Stimulated activated CD8-positive, alpha-beta memory T cell treated with anti-CD3 and anti-CD28 coated beads, Interleukin-7, amount 100 ng/mL, for 4 hours (primary cell): ENCODE results near the gene ZBTB20.

Experiments used
- DNase-seq, 2 donors: peaks; one replicate each; pipeline ENCODE4 v3.0.0-alpha.2; 2020; ENCODE audit warnings: low read depth in 2 of 2

ZBTB20 gene

DNA sequence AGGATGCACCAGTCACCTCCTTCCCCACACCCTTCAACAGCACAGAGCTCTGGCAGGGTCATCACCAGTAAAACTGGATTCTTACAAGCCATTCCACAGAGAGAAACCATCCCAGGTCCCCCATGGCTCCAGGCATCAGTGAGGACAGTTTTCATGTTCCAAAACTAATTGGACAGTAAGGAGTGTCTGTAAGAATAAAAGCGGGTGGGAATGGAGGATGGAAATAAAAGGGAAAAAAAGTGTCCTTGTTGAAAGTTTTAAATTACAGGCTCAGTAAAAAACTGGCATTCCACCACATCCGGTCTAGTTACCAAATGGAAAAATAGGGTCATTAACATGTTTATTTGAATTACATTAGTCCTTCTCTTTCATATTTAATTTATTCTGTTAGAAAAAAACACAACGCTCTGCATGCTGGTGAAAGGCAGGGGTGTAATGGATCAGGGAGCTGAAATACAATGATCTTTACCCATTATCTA is 735.9 kb downstream of the ZBTB20 start:
- DNase-seq, result no peak

DNA sequence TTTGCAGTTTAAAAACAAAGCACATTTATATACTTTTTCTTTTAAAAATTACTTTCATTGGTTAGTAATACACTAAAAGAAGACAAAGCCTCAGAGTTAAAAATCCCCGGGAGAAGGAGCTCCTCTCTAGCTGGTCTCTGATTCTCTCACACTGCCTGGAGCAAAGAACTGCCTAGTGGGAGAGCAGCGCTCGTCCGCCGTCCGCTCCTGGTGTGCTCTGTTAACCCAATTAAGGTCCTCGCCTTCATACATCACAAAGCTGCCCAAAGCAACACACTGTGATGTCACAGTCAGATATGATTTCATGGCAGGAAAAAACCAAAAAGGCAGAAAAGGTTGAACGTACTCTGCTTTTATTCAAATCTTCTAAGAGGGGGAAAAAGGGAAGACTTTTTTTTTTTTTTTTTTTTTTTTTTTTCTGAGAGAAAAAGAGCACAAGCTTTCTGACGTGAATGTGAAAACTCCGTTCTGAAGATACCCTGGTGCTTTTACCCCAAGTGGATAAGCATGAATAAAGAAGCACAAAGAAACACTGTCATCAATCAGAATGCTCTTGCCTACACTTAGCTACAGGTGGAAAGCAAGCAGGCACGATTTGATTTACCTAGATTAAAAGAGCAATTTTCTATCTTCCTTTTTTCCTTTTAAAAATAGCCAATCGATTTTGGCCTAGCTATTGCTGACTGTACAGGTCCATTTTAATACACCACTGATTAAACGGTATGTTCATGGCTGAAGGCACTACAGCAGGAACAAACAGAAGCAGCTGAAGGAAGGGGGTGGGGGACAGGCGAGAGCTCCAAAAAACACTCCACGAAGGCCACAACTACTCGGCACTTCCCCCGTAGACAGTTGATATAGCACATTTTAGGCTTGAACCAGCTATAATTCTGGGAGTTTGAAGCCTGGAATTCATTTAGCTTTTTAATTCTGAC is 738.1 kb downstream of the ZBTB20 start:
- no peak for DNase-seq

DNA sequence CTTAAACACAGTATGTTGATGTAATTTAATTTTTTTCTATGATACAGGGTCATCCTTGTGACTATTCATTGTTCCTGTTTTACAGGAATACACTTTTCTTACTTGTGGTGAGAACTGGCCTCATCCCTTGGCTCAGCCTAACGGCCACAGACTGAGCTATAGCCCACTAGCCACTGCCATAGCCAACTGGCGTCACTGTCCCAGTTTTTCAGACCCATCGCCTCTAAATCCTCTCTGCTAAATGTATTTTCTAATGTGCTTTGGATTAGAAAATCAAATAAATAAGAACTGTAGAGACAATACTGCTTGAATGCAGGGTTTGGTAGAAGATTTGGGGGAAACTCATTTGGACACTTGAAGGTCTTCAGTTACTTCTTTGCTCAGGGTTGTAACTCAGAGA is 740.2 kb downstream of the ZBTB20 start:
- DNase-seq, result no peak

DNA sequence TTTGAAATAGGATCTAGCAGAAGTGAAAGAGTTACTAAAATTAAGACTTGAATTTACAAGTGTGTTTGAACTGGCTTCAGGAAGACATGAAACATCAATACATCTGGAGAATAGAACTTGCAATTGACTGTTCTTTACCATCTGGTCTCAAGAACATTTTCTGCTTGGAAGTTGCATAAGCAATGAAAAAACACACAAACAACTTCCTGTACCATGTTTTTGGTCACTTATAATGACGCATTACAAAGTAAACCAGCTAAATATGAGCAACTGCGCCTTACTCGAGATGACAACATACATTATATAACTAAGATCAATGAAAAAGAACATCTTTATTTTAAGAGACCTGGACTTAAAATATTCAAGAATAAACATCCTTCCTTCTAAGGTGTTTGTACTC is 740.8 kb downstream of the ZBTB20 start:
- no peak for DNase-seq

DNA sequence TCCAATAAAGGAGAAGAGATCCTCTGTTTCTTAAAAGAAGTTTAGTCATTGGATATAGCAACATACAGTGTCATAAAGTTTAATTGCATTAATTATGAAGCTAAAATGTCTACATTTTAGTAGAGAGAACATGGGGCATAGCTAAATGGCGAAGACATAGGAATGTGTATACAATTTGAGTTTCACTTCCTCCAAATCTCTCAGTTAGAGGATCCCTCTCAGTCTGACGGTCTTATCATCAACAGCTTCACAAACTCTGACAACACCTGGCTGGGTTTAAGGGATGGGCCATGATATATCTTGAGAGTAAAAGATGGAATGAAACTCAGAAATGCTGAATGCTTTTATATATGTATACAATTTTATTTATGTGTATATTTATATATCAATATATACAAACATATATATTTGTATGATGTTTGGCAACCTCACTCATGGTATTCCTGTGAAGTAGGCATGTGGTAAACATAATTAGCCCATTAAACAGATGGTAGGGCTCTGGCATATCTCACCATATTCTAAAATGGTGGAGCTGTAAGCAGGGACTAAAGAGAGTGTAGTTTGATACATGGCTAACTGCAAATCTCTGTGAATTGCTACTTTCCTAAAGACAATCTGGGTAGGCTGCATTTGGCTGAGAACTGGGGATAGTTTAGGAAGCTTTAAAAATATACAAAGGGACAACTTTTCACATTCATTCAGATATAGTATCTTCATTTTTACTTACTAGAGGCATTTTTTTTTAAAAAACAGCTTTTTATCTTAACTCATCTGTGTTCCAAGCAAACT is 741.7 kb downstream of the ZBTB20 start:
- DNase-seq, result no peak

DNA sequence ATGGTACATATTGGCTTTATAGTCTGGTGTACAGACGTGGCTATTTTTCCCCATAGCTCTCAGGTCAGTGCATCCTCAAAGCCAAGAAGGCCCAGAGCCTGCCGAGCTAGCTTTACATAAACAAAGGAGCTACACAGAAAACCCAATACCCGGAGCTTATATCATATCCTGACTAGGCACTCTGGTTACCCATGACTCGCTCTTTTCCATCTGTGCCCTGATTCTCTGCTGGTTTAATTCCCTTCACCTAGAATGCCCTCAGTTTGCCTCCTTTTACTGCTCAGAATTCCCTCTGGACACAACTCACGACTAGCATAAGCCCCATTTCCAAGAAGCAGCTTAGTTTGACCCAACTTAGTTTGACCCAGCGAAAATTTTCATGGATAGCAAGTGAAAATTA is 742.5 kb downstream of the ZBTB20 start:
- no peak for DNase-seq

DNA sequence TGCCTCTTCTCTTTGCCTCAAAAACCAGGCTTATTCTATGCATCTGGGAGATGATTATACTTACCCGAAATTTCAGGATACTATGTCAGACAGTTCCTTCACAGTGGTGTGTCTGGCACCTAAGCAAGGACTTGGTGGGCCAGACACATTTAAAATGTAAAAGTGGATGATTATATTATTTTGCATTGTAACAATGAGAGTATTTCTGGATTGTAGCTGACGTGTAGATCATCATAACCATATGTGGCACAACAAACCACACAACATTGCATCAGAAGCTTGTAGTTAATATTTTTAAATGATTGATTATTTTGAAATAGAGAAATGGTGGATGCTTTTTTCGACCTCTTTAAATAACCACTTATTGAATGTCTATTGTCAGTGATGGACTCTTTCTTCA is 744.2 kb downstream of the ZBTB20 start:
- no peak for DNase-seq

DNA sequence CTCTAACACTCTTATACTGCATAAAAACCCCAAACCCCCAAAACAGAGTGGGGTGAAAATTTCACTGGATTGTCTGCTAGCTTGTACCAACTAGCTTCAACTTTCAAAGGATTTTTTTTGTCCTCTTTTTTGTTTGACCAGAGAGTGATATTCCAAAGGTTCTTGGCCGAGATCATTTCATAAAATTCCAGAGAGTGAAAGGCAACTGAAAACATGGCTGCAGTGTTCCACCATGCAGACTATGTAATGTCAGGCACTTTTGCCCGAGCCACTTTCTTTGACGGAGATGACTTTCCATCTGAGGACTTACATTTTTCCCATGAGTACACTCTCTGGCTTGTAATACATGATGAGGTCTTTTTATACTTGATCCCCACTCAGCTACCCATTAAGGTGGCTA is 745.7 kb downstream of the ZBTB20 start:
- no peak for DNase-seq

DNA sequence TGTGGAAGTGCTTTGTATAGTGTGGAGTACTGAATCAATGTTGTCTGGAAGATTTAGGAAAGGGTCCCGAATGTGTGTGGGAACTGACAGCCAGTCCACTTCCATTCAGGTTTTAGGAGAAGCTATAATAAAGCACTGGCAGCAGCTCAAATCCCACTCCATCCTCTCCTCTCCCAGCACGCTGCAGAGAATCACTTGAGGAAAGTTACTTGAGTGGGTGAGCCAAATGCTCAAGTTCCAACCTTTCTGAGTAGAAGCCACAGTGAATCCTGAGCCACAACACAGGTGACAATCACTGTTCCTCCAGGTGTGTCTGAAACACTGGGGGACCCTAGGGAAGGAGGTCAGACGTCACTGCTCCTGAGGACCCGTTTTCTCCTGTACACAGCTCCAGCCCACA is 746.7 kb downstream of the ZBTB20 start:
- DNase-seq, result no peak

DNA sequence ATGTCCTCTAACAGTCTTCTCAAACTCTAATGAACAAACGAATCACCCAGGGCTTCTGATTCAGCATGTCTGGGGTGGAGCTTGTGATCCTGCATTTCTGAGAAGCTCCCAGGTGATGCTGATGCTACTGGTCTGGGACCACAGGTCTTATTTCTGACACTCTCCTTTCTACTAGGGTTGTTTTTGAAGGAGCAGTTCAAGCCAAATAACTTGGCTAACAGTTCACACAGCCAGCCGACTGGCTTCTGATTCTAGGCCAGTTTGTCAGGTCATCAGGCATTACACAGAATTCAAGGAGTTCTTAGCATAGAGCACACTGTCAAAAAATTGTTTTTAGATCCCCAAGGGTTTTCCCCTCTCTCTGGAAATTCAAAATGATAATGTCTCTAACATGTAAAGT is 752.5 kb downstream of the ZBTB20 start:
- DNase-seq, result no peak

DNA sequence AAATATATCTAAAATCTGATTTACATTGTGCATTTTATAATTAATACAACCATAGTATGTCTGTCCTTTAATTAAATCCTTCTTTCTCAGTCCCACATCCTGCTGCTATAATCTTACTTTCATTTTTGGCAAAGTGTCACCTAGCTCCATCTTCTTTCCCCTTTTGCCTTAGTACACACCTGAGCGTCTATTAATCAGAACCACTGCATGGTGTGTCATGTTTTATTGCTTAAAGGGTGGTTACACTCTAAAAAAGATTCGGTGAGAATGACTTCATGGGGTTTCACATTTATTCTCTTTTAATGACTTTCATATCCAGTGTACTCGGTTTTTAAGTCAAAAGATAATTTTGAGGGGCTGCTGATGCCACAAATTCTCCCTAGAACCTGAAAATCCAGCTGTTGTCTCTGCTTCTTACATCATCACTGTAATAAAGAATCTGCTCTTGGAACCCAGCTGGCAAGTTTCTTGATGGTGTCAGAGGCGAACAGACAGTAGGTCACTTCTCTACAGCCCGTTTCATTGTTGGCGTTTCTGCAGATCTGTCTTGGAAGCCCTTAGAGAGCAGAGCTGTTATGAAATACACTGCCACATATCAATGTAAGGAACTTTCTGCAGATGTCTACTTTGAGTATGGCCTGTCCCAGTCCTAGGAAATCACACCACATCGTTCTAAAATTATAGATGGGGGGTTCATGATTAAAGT is 753.6 kb downstream of the ZBTB20 start:
- DNase-seq, result no peak

DNA sequence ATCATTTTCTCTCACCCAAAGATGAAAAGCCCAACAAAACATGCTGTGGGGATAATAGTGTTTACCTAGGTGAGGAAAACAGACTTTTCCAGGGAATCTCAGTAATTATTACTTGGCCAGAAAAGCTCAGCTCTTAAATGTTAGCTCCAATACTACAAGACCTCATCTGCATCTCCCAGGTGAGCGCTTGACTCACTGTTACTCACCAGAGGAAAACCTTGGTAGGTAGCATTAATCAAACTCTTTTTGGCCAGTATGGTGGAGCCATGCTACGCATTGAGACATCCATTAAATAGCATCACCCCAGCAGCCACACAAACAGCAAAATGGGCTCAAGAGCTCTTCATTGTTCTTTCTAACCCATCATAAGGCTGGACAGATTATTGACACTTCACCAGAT is 754.3 kb downstream of the ZBTB20 start:
- DNase-seq, result no peak

DNA sequence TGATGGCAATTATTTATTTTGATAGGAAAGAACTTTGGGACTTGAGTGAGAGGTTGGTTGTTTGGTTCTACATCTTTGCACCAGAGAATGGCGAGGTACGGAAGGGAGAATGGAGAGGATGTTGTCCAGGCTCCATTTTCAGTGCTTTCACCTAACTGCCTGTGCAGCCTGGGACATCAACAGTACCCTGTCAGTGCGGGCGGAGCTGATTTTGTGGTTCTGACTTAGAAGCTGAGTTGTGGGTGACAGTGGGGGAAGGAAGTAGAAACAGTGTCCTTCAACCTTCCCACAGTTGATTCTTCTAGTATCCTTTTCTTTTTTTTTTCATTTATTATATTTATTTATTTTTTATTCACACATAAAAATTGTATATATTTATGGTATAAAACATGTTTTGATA is 757.9 kb downstream of the ZBTB20 start:
- peak; percentile 11 to 12 for DNase-seq

DNA sequence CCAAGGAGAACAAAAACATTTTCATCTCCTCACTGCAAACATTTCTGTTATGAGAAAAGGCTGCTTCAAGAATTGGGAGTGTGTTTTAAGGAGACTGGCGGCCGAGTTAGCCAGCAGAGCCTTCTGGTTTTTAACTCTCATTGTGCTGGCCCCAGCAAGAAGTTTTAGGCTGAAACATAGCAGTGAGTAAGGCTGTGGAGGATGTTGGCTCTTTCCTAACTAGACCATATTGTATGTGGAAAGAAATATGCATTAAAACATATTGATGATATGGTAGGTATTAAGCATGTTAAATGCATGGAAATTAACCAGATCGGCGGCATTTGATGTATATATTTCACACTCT is 762.6 kb downstream of the ZBTB20 start:
- DNase-seq, result no peak

DNA sequence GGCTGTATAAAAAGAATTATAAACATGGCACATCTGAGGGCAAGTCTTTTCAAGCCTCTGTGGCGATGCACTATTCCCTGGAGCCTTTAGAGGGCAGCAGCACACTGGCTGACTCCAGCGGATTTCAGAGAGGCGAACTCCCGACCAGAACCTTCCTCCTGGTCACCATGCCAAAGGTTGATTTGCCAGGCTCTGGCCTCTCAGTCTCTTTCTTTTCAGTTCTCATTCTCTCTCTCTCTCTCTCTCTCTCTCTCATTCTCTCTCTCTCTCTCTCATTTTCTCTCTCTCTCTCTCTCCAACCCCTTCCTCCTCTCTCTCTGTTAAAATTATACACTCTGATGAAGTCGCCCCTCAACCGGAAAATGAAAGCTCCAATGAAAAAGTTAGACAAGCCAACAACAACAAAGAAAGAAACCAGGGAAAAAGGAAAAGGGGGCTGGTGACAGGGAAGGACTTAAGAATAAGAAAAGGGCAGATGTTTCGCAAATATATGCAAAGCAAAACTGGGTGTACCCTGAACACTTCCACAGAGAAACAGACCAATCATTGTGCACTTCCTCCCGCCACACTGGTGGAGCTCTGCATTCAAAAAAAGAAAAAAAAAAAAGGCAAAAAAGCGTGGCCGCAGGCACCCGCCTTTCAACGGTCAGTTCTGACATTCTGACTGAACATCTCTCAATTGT is 763.1 kb downstream of the ZBTB20 start:
- peak; percentile 44 to 48 for DNase-seq

DNA sequence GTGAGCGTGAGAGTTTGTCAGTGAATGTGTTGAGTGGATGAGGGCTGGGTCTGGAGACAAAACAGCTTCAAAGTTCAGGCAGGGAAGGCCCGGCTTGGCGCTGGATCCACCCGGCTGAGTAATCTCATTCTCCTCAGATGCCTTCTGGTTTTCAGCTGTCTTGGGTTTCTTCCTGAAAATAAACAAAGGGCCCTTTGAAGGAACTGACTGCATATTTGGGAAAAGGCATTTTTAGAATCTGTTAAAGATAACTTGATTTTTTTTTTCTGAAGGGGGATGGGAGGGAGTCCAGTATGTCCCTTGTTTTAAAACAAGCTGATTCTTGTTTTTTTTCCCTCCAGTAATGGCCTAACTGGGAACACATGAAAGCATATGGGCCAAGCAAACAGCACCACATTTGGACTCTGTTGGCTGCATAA is 766.8 kb downstream of the ZBTB20 start:
- DNase-seq, result no peak

DNA sequence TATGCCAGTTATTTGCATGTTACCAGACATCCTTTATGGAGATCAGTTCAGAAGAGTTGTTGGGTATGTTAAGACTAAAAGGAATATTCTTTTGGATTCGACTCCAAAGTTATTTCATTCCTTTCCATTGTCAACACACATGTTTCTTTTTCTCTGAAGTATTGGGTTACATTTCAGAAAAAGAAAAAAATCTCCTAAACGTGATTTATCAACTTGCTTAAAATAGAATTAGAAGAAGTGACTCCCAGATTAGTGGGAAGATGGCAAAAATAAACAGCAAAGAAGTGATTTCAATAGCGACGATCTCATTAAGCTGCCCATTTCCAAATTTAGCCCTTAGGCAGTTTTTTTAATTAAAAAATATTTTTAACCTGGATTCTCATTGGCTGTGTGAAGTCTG is 767.8 kb downstream of the ZBTB20 start:
- DNase-seq, result no peak

DNA sequence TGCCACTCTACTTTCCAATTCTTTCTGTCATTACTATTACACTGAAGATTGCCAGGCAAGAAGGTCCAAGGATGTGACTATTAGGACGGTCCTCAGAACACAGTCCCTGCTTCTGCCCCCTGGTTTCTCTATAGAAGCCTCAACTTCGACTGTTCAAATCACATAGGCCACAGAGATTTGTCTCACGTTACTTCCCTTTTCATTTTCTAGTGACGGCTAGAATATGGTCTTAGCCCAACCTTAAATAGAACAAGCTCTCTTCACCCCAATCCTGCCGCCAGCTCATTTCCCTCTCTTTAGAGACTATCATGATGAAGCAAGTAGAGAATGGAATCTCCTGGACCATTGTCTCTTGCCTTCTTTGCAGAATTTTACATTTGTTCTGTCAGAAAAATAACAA is 768.3 kb downstream of the ZBTB20 start:
- DNase-seq, result no peak

DNA sequence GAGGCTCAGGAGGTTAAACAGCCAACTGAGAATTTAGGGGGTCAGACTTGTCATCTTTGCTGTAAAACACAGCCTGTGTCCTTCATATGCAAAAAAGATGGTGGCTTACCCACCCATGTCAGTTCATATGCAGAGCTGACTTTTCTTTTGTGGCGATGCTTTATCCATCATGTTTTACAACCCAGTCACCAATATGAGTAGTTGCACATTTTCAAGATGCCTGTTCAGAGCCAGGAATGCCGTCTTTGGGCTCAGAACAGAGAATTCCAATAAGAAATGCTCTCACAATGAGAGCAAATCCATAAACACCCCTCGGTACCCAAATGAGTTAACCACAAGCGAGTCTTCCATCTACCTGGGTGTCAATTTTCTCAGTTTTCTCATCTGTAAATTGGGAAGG is 769.7 kb downstream of the ZBTB20 start:
- no peak for DNase-seq

DNA sequence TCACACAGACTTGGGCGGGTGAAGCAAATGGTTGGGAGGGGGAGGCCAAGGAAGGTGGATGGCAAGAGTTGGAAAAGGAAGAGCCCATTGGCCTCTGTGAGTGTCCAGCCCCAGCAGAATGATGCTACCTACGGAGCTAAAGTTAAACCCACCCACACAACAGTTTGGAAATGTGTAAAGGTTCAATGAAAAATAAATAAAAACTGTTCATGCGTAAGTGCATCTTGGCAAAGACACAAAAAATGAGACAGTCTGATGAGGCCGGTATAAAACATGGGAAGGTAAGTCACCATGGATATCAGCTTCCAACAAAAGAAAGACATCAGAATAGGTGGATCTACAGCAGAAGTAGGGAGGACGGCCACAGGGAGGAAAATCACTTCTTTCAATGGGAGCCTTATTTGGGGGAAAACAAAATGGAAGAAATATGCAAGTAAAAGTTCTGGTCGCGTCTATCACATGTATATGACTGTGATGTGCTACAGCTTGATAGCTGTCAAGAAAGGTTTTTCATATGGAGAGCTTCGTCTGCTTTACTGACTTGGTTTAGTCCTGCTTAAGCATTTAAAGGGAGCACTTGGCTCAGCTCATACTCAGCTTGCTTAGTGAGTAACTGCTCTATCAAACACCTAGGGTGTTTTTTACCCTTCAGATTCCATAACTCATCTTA is 770.4 kb downstream of the ZBTB20 start:
- DNase-seq, result no peak
